ENCODE results near the gene SYT13.

Gene SYT13, protein sequence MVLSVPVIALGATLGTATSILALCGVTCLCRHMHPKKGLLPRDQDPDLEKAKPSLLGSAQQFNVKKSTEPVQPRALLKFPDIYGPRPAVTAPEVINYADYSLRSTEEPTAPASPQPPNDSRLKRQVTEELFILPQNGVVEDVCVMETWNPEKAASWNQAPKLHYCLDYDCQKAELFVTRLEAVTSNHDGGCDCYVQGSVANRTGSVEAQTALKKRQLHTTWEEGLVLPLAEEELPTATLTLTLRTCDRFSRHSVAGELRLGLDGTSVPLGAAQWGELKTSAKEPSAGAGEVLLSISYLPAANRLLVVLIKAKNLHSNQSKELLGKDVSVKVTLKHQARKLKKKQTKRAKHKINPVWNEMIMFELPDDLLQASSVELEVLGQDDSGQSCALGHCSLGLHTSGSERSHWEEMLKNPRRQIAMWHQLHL

GRCh38 chr11:45285930-45286632 is at the start of gene SYT13:
TSS of gene SYT13 (minus strand) at chr11:45286341. CDS start at chr11:45286207, 134 bp downstream.
- DNase-seq (ENCODE audit: low read depth), result no peak

DNA sequence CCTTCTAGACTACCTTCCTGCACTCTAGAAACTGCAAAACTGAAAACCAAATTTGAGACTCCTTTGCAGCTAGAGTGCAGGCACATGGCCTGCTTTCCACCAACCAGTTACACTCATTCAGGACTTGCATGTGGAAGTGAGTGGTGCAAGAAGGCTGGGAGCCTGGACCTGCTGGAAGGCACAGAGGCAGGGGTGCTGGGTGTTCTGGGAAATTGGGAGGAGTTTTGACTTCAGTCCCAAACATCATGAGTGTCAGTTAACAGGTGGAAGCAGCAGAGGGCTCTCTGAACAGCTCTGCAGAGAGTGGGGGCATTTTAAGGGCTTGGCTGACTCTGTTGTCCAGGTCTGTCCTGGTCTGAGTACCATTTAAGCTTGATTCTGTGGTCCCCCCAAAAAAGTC is 49.3 kb upstream of the SYT13 start:
- DNase-seq (ENCODE audit: low read depth), result no peak

- DNase-seq (ENCODE audit: low read depth), result no peak
Observed at GRCh38 chr11:45334836-45335235, 48.7 kb upstream of the SYT13 start.

GRCh38 chr11:45334410-45334809 is 48.3 kb upstream of the SYT13 start:
- no peak for DNase-seq (ENCODE audit: low read depth)

GRCh38 chr11:45333001-45333971 is 47.1 kb upstream of the SYT13 start:
- DNase-seq (ENCODE audit: low read depth), result no peak

DNA sequence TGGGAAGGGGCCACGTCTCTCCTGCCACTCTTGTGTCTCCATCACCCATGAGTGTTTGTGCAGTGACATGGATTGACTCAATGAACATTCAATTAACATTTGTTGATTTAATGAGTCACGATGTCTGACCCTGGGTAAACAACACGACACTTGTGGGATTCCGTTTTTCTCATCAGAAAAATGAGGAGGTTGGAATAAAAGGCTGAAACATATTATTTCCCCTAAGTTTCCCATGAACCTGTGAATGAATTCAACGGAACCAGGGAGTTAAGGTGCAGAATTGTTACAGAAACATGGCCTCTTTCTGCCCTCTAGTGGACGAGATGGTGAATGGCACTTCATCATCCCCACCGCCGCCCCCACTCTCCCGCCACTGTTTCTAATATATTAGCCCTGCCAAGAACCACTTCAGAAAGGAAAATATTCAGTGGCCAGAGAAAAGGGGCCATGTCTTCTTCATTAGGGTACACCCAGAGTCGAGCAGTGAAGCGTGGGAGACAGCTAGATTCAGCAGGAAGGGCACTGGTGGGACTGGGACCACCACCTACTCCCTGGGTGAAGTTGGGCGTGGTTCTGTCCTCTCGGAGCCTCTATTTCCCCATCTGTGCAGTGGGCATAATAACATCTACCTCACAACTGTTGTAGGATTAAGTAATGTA is 46.3 kb upstream of the SYT13 start:
- DNase-seq (ENCODE audit: low read depth), result no peak

GRCh38 chr11:45331839-45332238 is 45.7 kb upstream of the SYT13 start:
- no peak for DNase-seq (ENCODE audit: low read depth)

- DNase-seq (ENCODE audit: low read depth), result no peak
Observed at GRCh38 chr11:45328726-45329125, 42.6 kb upstream of the SYT13 start.

- no peak for DNase-seq (ENCODE audit: low read depth)
Observed at GRCh38 chr11:45324459-45324858, 38.3 kb upstream of the SYT13 start.

- DNase-seq (ENCODE audit: low read depth), result no peak
Observed at GRCh38 chr11:45323601-45324249, 37.6 kb upstream of the SYT13 start.

GRCh38 chr11:45322891-45323600 is 36.9 kb upstream of the SYT13 start:
- no peak for DNase-seq (ENCODE audit: low read depth)

- DNase-seq (ENCODE audit: low read depth), result no peak
Observed at GRCh38 chr11:45322111-45322705, 36.1 kb upstream of the SYT13 start.

DNA sequence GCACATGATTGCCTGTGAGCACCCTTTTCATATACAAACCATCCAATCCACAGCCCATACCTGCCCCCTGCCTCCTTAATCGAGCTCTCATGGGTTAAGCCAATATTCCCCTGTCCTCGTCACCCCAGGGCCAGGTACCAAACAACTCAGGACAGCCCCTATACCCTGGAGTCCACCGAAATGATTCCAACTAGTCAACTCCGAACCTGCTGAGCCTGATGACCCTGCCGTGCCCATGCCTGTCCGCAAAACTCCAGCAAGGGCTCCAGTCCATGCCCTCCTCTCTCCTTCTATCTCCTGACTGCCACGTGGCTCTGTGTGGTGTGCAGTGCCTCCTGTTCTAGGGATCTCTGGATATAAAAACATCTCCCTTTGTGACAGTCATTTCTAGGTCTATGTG is 35.5 kb upstream of the SYT13 start:
- no peak for DNase-seq (ENCODE audit: low read depth)

- DNase-seq (ENCODE audit: low read depth), result no peak
Observed at GRCh38 chr11:45321031-45321595, 35.0 kb upstream of the SYT13 start.

DNA sequence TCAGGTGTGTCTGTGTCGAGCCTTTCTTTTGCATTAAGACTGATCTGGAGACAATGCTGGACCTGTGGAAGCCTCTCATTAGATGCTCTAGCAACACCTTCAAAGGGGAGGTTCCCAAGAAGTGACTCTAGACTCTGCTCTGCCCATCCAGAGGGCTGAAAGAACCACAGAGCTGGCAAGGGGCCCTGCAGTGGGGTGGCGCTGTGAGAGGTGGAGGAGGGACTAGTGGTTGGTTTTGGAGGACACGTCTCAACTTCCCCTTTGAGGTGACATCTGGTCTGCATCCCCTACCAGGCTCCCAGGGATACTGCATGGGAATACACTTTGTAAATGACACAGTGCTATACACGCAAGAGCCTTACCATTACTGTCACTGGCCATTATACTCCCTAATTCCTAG is 34.2 kb upstream of the SYT13 start:
- no peak for DNase-seq (ENCODE audit: low read depth)

GRCh38 chr11:45319077-45319476 is 32.9 kb upstream of the SYT13 start:
- DNase-seq (ENCODE audit: low read depth), result no peak

DNA sequence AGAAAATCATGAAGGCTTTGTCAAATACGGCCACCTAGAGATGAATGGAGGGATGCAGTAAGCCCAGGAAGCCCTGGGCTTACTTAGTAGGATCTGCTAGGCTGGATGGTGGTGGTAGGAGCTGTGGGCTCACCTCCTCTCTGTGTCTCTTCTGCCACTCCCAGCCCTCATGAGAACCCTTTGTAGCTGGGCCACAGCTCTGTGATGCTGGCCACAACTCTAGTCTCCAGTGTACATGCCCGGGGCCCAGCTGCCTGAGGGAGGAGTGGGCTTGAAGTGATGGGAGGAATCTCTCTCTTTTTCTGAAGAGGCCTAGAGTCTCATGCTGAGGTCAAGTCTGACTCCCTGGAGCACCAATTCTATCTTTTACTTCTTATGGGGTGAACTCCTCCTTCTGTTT is 32.4 kb upstream of the SYT13 start:
- DNase-seq (ENCODE audit: low read depth), result no peak

- no peak for DNase-seq (ENCODE audit: low read depth)
Observed at GRCh38 chr11:45316258-45316657, 30.1 kb upstream of the SYT13 start.

GRCh38 chr11:45314900-45315299 is 28.8 kb upstream of the SYT13 start:
- DNase-seq (ENCODE audit: low read depth), result no peak

Data from stimulated activated CD8-positive, alpha-beta memory T cell treated with anti-CD3 and anti-CD28 coated beads, Interleukin-4, amount 100 ng/mL, for 24 hours (primary cell).